ENCODE data around the gene SYCE1.

Gene SYCE1

GRCh38 chr10:133567119-133567518, 1.7 kb upstream of the SYCE1 start:
- Histone ChIP-seq H3K4me3 (ENCODE audit: low read depth in 1 of 2, low read length in 2 of 2) (no peak overlapping the region), H3K79me2 (ENCODE audit: insufficient read depth, low read length) (no peaks in the 10 kb centered on the region), H4K20me1 (ENCODE audit: insufficient read depth, low read length) (no peaks in the 10 kb centered on the region), H3K27ac (ENCODE audit: low read length) (no peak overlapping the region), H2AFZ (ENCODE audit: low read depth, low read length) (no peak overlapping the region), H3K9me3 (ENCODE audit: insufficient read depth, low read length, severe bottlenecking) (peaks cover 26% of the 10 kb centered on the region), H3K9ac (ENCODE audit: low read depth, low read length) (no peak overlapping the region), H3K4me2 (ENCODE audit: insufficient read depth, low read length) (no peak overlapping the region), H3K4me1 (ENCODE audit: insufficient read depth, low read length) (no peaks in the 10 kb centered on the region), H3K36me3 (ENCODE audit: insufficient read depth, low read length) (no peaks in the 10 kb centered on the region), H3K27me3 (ENCODE audit: insufficient read depth, low read length, poor library complexity) (no peaks in the 10 kb centered on the region)
- ATAC-seq (ENCODE audit: insufficient read depth, low read depth) (no peak), DNase-seq (no peak)
- TF ChIP-seq, protein P1, sequence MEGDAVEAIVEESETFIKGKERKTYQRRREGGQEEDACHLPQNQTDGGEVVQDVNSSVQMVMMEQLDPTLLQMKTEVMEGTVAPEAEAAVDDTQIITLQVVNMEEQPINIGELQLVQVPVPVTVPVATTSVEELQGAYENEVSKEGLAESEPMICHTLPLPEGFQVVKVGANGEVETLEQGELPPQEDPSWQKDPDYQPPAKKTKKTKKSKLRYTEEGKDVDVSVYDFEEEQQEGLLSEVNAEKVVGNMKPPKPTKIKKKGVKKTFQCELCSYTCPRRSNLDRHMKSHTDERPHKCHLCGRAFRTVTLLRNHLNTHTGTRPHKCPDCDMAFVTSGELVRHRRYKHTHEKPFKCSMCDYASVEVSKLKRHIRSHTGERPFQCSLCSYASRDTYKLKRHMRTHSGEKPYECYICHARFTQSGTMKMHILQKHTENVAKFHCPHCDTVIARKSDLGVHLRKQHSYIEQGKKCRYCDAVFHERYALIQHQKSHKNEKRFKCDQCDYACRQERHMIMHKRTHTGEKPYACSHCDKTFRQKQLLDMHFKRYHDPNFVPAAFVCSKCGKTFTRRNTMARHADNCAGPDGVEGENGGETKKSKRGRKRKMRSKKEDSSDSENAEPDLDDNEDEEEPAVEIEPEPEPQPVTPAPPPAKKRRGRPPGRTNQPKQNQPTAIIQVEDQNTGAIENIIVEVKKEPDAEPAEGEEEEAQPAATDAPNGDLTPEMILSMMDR (IDR thresholded peaks at IDR 0.05; ENCODE audit: borderline replicate concordance, extremely low read depth, low read length, poor library complexity, severe bottlenecking), result no peak
- TF ChIP-seq EZH2 (IDR thresholded peaks at IDR 0.05; ENCODE audit: borderline replicate concordance, low read depth, low read length, severe bottlenecking), result no peak

GRCh38 chr10:133564816-133565215, 567 bp downstream of the SYCE1 start:
- H4K20me1 ChIP-seq (ENCODE audit: insufficient read depth, low read length), result no peaks in the 10 kb centered on the region
- H3K36me3 ChIP-seq (ENCODE audit: insufficient read depth, low read length), result no peaks in the 10 kb centered on the region
- no peak overlapping the region for H3K4me3 ChIP-seq (ENCODE audit: low read depth in 1 of 2, low read length in 2 of 2)
- ATAC-seq (ENCODE audit: insufficient read depth, low read depth), result no peak
- H3K9ac ChIP-seq (ENCODE audit: low read depth, low read length), result no peak overlapping the region
- peaks cover 26% of the 10 kb centered on the region for H3K9me3 ChIP-seq (ENCODE audit: insufficient read depth, low read length, severe bottlenecking)
- no peak overlapping the region for H2AFZ ChIP-seq (ENCODE audit: low read depth, low read length)
- no peaks in the 10 kb centered on the region for H3K4me1 ChIP-seq (ENCODE audit: insufficient read depth, low read length)
- no peak for TF ChIP-seq EZH2 (IDR thresholded peaks at IDR 0.05; ENCODE audit: borderline replicate concordance, low read depth, low read length, severe bottlenecking)
- TF ChIP-seq, protein P1 (IDR thresholded peaks at IDR 0.05; ENCODE audit: borderline replicate concordance, extremely low read depth, low read length, poor library complexity, severe bottlenecking), result no peak
- H3K27me3 ChIP-seq (ENCODE audit: insufficient read depth, low read length, poor library complexity), result peaks cover 6% of the 10 kb centered on the region
- H3K4me2 ChIP-seq (ENCODE audit: insufficient read depth, low read length), result no peak overlapping the region
- H3K79me2 ChIP-seq (ENCODE audit: insufficient read depth, low read length), result no peaks in the 10 kb centered on the region
- no peak for DNase-seq
- no peak overlapping the region for H3K27ac ChIP-seq (ENCODE audit: low read length)

- DNase-seq (no peak), ATAC-seq (ENCODE audit: insufficient read depth, low read depth) (no peak)
- H3K27ac ChIP-seq (ENCODE audit: low read length), result no peak overlapping the region
- peaks cover 23% of the 10 kb centered on the region for H3K27me3 ChIP-seq (ENCODE audit: insufficient read depth, low read length, poor library complexity)
- TF ChIP-seq EZH2 (IDR thresholded peaks at IDR 0.05; ENCODE audit: borderline replicate concordance, low read depth, low read length, severe bottlenecking), result no peak
- TF ChIP-seq, protein P1 (IDR thresholded peaks at IDR 0.05; ENCODE audit: borderline replicate concordance, extremely low read depth, low read length, poor library complexity, severe bottlenecking), result no peak
- no peaks in the 10 kb centered on the region for H3K79me2 ChIP-seq (ENCODE audit: insufficient read depth, low read length)
- H3K4me2 ChIP-seq (ENCODE audit: insufficient read depth, low read length), result no peak overlapping the region
- H3K9ac ChIP-seq (ENCODE audit: low read depth, low read length), result no peak overlapping the region
- no peaks in the 10 kb centered on the region for H3K36me3 ChIP-seq (ENCODE audit: insufficient read depth, low read length)
- no peak overlapping the region for H3K4me3 ChIP-seq (ENCODE audit: low read depth in 1 of 2, low read length in 2 of 2)
- H3K4me1 ChIP-seq (ENCODE audit: insufficient read depth, low read length), result no peaks in the 10 kb centered on the region
- H3K9me3 ChIP-seq (ENCODE audit: insufficient read depth, low read length, severe bottlenecking), result no peaks in the 10 kb centered on the region
- no peaks in the 10 kb centered on the region; the same call in 1 of the 2 replicates for H4K20me1 ChIP-seq (ENCODE audit: insufficient read depth, low read length)
- no peak overlapping the region for H2AFZ ChIP-seq (ENCODE audit: low read depth, low read length)
Measured at GRCh38 chr10:133559216-133559615, 6.2 kb downstream of the SYCE1 start.

- no peak for TF ChIP-seq EZH2 (IDR thresholded peaks at IDR 0.05; ENCODE audit: borderline replicate concordance, low read depth, low read length, severe bottlenecking)
- TF ChIP-seq, protein P1 (IDR thresholded peaks at IDR 0.05; ENCODE audit: borderline replicate concordance, extremely low read depth, low read length, poor library complexity, severe bottlenecking), result no peak
- Histone ChIP-seq H3K27ac (ENCODE audit: low read length) (no peak overlapping the region), H3K79me2 (ENCODE audit: insufficient read depth, low read length) (no peaks in the 10 kb centered on the region), H3K27me3 (ENCODE audit: insufficient read depth, low read length, poor library complexity) (peaks cover 25% of the 10 kb centered on the region), H4K20me1 (ENCODE audit: insufficient read depth, low read length) (no peaks in the 10 kb centered on the region; the same call in 1 of the 2 replicates), H2AFZ (ENCODE audit: low read depth, low read length) (no peak overlapping the region), H3K4me3 (ENCODE audit: low read depth in 1 of 2, low read length in 2 of 2) (no peak overlapping the region), H3K9me3 (ENCODE audit: insufficient read depth, low read length, severe bottlenecking) (no peaks in the 10 kb centered on the region), H3K9ac (ENCODE audit: low read depth, low read length) (no peak overlapping the region), H3K36me3 (ENCODE audit: insufficient read depth, low read length) (no peaks in the 10 kb centered on the region), H3K4me1 (ENCODE audit: insufficient read depth, low read length) (no peaks in the 10 kb centered on the region), H3K4me2 (ENCODE audit: insufficient read depth, low read length) (no peak overlapping the region)
- DNase-seq, result no peak
- no peak for ATAC-seq (ENCODE audit: insufficient read depth, low read depth)
Measured at GRCh38 chr10:133557381-133557780, 8.0 kb downstream of the SYCE1 start.

All from DND-41 (cell line).